Left ventricle myocardium inferior (tissue), 1 donor: ENCODE data around the gene SND1. TPM values are rescaled to one million over a fixed set of nuclear protein-coding genes. Genes with fewer than 3 reads are reported as not detected.

ENCODE experiments used
- DNase-seq: peaks from one replicate; pipeline ENCODE4 v3.0.0-alpha.2; 2020
- H3K27ac ChIP-seq: fragments of 200-600 bp; replicated peaks from 2 replicates; pipeline ENCODE4 v1.8.0; 2021
- H3K27me3 ChIP-seq: fragments of 200-600 bp; 2 replicates; pipeline ENCODE4 v1.8.0; 2021; ENCODE audit warnings: low read depth
- H3K36me3 ChIP-seq: fragments of 200-600 bp; 2 replicates; pipeline ENCODE4 v1.8.0; 2021
- H3K4me1 ChIP-seq: fragments of 200-600 bp; 2 replicates; pipeline ENCODE4 v1.8.0; 2021
- H3K4me3 ChIP-seq: fragments of 200-600 bp; 2 replicates; pipeline ENCODE4 v1.8.0; 2021; ENCODE audit warnings: mild to moderate bottlenecking, moderate library complexity
- H3K9me3 ChIP-seq: fragments of 200-600 bp; replicated peaks from 2 replicates; pipeline ENCODE4 v1.8.0; 2021
- intact Hi-C: fragments of 100-400 bp; cut with micrococcal nuclease; formaldehyde crosslinking; loops from one replicate; pipeline ENCODE4 v1.11.0; 2022
- microRNA-seq: library from miRNA; unstranded; fragments of <30 nt; microRNA quantifications from one replicate; pipeline ENCODE4 v1.2.0, GENCODE V29; 2020
- total RNA-seq: library from RNA; stranded (reverse); fragmentation: NEBNext Ultra II Directional; extraction: Animal tissue kit (Norgen Biotek cat#: 25700); gene quantifications from one replicate; pipeline ENCODE4 v1.2.1, GENCODE V29; 2021
- TF ChIP-seq, protein P1 (sequence below): fragments of 200-600 bp; IDR thresholded peaks from 2 replicates; pipeline ENCODE4 v1.8.0; 2021; ENCODE audit warnings: antibody characterized with exemption, mild to moderate bottlenecking, borderline replicate concordance
- donor health status: DM: no; HTN: yes; CAD: no; lungs with severe emphysema.

The SND1 gene
- total RNA-seq, 1 donor from 2014 or later = 71.6 TPM

DNA sequence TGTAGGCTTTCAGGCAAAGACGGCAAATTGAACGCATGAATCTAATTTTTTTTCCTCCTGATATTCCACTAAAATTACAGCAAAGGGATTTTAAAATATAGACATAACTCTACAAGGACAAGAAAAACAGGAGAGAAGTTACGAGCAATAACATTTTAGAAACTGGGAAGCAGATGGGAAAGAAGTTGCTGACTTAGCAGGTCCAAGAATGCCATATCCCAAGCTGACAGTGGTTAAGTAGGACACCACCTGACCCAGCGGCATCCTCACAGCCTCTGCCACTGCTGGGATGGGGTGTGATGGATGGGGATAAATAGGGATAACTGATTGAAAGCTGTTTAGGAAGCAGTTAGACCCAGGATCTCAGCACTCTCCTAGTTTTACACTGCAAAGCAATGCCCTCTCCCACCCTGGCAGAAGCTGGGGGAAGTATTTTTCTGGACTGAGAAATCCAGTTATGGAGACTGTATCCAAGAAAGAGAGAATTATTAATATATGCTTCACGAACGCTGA, 489.7 kb downstream of the SND1 start:
- TF ChIP-seq, protein P1, sequence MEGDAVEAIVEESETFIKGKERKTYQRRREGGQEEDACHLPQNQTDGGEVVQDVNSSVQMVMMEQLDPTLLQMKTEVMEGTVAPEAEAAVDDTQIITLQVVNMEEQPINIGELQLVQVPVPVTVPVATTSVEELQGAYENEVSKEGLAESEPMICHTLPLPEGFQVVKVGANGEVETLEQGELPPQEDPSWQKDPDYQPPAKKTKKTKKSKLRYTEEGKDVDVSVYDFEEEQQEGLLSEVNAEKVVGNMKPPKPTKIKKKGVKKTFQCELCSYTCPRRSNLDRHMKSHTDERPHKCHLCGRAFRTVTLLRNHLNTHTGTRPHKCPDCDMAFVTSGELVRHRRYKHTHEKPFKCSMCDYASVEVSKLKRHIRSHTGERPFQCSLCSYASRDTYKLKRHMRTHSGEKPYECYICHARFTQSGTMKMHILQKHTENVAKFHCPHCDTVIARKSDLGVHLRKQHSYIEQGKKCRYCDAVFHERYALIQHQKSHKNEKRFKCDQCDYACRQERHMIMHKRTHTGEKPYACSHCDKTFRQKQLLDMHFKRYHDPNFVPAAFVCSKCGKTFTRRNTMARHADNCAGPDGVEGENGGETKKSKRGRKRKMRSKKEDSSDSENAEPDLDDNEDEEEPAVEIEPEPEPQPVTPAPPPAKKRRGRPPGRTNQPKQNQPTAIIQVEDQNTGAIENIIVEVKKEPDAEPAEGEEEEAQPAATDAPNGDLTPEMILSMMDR = no peak
- no peak overlapping the region for H3K27ac ChIP-seq
- DNase-seq = no peak
- peaks cover 29% of the 10 kb centered on the region for H3K9me3 ChIP-seq
- no peak overlapping the region for H3K4me3 ChIP-seq
- intact Hi-C loops = no loop called here
- H3K36me3 ChIP-seq = no peaks in the 10 kb centered on the region
- peaks cover 65% of the 10 kb centered on the region for H3K27me3 ChIP-seq
- no peaks in the 10 kb centered on the region for H3K4me1 ChIP-seq

Small RNAs within 50 kb of the gene (microRNA-seq; reads per million reads assigned to microRNA genes)
- gene MIR593 = not detected

Other genes with a start within 250 kb of the SND1 start
- gene GCC1, start 66.6 kb upstream of the SND1 start, total RNA-seq = 6.8 TPM
- gene ARF5, start 63.8 kb upstream of the SND1 start, total RNA-seq = 67.2 TPM
- not detected for gene FSCN3, start 58.5 kb upstream of the SND1 start, total RNA-seq
- gene PAX4, start 34.1 kb upstream of the SND1 start, total RNA-seq = not detected